Prostate gland (tissue), 2 donors: Measurements from ENCODE around the gene FOXD4. TPM values are rescaled to one million over a fixed set of nuclear protein-coding genes. Genes with fewer than 3 reads are reported as not detected.
"Not testable (repeated sequence)": the region's sequence is repeated elsewhere in the genome, so short reads cannot be mapped to it uniquely, and the experiment has no call there.

ENCODE experiments used
- DNase-seq: peaks from one replicate; pipeline ENCODE4 v3.0.0-alpha.2; 2019; ENCODE audit warnings: low spot score
- H3K27ac ChIP-seq, 2 donors: fragments of 200-600 bp; sonication (generic); 2 replicates each; pipeline ENCODE4 v1.5.1; 2017 to 2019
- H3K27me3 ChIP-seq: fragments of 200-600 bp; sonication (generic); replicated peaks from 2 replicates; pipeline ENCODE4 v1.5.1; 2019; ENCODE audit not compliant: insufficient read depth
- H3K36me3 ChIP-seq, 2 donors: fragments of 200-600 bp; sonication (generic); 1 replicate in 1 of 2; 2 replicates in 1 of 2; pipeline versions ENCODE4 v1.5.1 to v1.8.1; 2017 to 2019
- H3K4me1 ChIP-seq: fragments of 200-600 bp; sonication (generic); replicated peaks from 2 replicates; pipeline ENCODE4 v1.5.1; 2019
- H3K4me3 ChIP-seq, 2 donors: fragments of 200-600 bp; sonication (generic); 2 replicates each; pipeline ENCODE4 v1.5.1; 2017 to 2019
- H3K9me3 ChIP-seq: fragments of 200-600 bp; sonication (generic); 2 replicates; pipeline ENCODE4 v1.5.1; 2017
- WGBS: methylation state at CpG from one replicate; pipeline ENCODE4 v1.1.5; 2018; 5-methylcytosine and 5-hydroxymethylcytosine counted together
- intact Hi-C: fragments of 100-400 bp; cut with DNase I; formaldehyde crosslinking; loops from one replicate; pipeline ENCODE4 v1.14.2; 2022
- total RNA-seq, 2 donors: library from RNA; depleted of rRNA; stranded (reverse); fragments of >200 nt; gene quantifications; one replicate each; pipeline ENCODE4 v1.1.0, GENCODE V29; 2016

The FOXD4 gene
- total RNA-seq, 2 donors from 2014 or later: 0.46 to 0.51 TPM

GRCh38 chr9:86697-87096 is 31.5 kb downstream of the FOXD4 start:
- H3K4me3 ChIP-seq, H3K27ac ChIP-seq, H3K4me1 ChIP-seq, H3K27me3 ChIP-seq, DNase-seq, intact Hi-C loops, H3K9me3 ChIP-seq, H3K36me3 ChIP-seq: not testable (repeated sequence)

DNA sequence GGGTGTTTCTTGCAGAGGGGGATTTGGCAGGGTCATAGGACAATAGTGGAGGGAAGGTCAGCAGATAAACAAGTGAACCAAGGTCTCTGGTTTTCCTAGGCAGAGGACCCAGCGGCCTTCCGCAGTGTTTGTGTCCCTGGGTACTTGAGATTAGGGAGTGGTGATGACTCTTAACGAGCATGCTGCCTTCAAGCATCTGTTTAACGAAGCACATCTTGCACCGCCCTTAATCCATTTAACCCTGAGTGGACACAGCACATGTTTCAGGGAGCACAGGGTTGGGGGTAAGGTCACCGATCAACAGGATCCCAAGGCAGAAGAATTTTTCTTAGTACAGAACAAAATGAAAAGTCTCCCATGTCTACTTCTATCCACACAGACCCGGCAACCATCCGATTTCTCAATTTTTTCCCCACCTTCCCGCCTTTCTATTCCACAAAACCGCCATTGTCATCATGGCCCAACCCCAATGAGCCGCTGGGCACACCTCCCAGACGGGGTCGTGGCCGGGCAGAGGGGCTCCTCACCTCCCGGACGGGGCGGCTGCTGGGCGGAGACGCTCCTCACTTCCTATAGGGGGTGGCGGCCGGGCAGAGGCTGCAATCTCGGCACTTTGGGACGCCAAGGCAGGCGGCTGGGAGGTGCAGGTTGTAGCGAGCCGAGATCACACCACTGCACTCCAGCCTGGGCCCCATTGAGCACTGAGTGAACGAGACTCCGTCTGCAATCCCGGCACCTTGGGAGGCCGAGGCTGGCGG is 35.1 kb downstream of the FOXD4 start:
- H3K9me3 ChIP-seq, H3K27me3 ChIP-seq, DNase-seq, H3K4me1 ChIP-seq, H3K36me3 ChIP-seq, H3K4me3 ChIP-seq, intact Hi-C loops, H3K27ac ChIP-seq: not testable (repeated sequence)
- WGBS: no CpG with 5 or more reads among the region's 31 CpGs

DNA sequence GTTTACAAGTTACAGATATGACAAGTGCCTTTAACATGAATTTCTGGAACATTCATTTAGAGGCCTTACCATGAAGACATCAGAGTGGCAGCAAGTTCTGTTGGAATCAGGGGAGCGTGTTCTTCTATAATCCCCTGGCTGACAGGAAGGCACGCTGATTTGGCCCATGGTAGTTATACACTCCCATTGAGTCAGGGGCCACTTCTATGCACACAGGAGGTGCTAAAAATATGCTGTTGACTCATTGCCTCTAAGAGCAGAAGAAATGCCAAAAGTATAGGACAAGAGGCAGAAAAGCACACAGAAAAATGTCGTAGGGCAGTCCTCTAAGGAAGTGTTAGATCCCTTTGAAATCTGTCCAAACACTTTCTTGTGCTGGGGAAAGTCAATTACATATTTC is 39.9 kb downstream of the FOXD4 start:
- H3K4me3 ChIP-seq, H3K36me3 ChIP-seq, H3K9me3 ChIP-seq, intact Hi-C loops, H3K27me3 ChIP-seq, H3K4me1 ChIP-seq, H3K27ac ChIP-seq, DNase-seq: not testable (repeated sequence)
- WGBS: no CpG with 5 or more reads among the region's 3 CpGs

DNA sequence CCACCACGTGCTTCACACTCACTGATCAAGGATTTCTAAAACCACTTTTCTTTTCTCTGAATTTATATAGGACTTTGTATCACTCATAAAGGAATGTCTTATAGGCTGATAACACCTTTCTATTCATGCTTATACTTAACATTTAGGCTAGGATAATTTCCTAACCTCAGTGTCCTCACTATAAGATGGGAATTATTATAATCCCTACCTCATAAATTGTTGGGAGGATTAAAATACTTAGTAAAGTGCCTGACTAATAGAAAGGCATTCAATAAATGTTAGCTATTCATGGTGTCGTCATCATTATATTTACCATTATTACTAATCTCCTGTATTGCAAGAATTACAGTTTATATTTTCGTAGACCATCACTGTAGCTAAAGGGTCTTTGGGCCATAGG is 41.8 kb downstream of the FOXD4 start:
- H3K36me3 ChIP-seq, H3K27me3 ChIP-seq, intact Hi-C loops, H3K4me1 ChIP-seq, H3K4me3 ChIP-seq, H3K27ac ChIP-seq, DNase-seq, H3K9me3 ChIP-seq: not testable (repeated sequence)
- WGBS: 56% methylated on average over 2 of the region's 3 CpGs

DNA sequence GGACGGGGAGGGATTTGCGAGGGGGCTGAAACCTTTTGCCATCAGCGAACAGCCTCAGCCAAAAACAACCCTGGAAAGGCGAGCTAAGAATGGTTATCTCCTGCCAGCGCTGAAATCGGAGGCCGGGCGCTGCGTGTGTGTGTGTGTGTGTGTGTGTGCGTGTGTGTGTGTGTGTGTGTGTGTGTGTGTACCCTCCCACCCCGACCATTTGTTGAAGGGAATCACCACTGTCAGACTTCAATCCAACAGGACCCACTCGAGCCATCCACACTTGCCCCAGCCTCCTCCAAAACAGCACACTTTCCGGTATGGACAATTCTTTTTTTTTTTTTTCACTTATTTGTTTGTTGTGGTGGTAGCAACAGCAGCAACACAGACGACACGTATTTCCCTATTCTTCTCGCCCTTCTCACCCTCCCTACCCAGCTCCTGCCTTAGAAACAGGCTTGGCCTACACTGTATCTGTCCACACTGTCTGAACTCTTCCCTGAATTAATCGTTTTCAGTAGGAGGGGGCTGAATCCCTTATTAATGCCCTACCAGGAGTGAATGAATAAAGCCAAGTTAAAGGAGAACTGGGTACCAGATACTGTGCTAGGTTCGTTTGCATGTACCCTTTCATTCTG is 44.2 kb downstream of the FOXD4 start:
- H3K4me1 ChIP-seq, H3K36me3 ChIP-seq, H3K9me3 ChIP-seq, DNase-seq, H3K27me3 ChIP-seq, intact Hi-C loops, H3K27ac ChIP-seq: not testable (repeated sequence)
- H3K4me3 ChIP-seq: peak overlapping the region; percentile 18 to 29
- WGBS: 37% methylated on average over 11 of the region's 18 CpGs

- 2% methylated on average over 76 of the region's 109 CpGs for WGBS
- H3K36me3 ChIP-seq, H3K27me3 ChIP-seq, DNase-seq, H3K4me1 ChIP-seq, H3K9me3 ChIP-seq, intact Hi-C loops, H3K27ac ChIP-seq: not testable (repeated sequence)
- peak overlapping the region; percentile 18 to 29 for H3K4me3 ChIP-seq
Measured at GRCh38 chr9:73076-73899, 44.9 kb downstream of the FOXD4 start.

Other genes starting within 250 kb of the FOXD4 start
- gene WASHC1, start 89.0 kb downstream of the FOXD4 start, total RNA-seq: 10 to 100 TPM in 1 of 2 donors, 1 to 10 TPM in 1; 7.8 to 12.7 TPM
- gene ZNG1A, start 60.6 kb upstream of the FOXD4 start, total RNA-seq: 10 to 100 TPM; 37.5 to 49.4 TPM
- gene DOCK8, start 96.4 kb upstream of the FOXD4 start, total RNA-seq: 10 to 100 TPM; 24.6 to 35.5 TPM